Suprapubic skin (tissue), 4 donors: ENCODE results near the gene NFIA. TPM values are rescaled to one million over a fixed set of nuclear protein-coding genes. Genes with fewer than 3 reads are reported as not detected.

Experiments
- DNase-seq, 2 donors: peaks; one replicate each; pipeline ENCODE4 v3.0.0-alpha.2; 2019; ENCODE audit warnings: low spot score in 2 of 2
- H3K27ac ChIP-seq: fragments of 200-600 bp; sonication (generic); one replicate; pipeline ENCODE4 v1.5.1; 2019
- H3K27me3 ChIP-seq: fragments of 200-600 bp; sonication (generic); one replicate; pipeline ENCODE4 v1.5.1; 2019
- H3K36me3 ChIP-seq: fragments of 200-600 bp; sonication (generic); one replicate; pipeline ENCODE4 v1.5.1; 2019
- H3K4me1 ChIP-seq: fragments of 200-600 bp; sonication (generic); one replicate; pipeline ENCODE4 v1.5.1; 2019
- H3K4me3 ChIP-seq: fragments of 200-600 bp; sonication (generic); one replicate; pipeline ENCODE4 v1.5.1; 2019; ENCODE audit warnings: mild to moderate bottlenecking
- H3K9me3 ChIP-seq: fragments of 200-600 bp; sonication (generic); one replicate; pipeline ENCODE4 v1.5.1; 2019
- CTCF ChIP-seq, 2 donors: fragments of 200-600 bp in 1 of 2; fragments of 450-650 bp in 1 of 2; sonication (generic) in 1 of 2; IDR thresholded peaks; one replicate each; pipeline ENCODE4 v1.5.1; 2016 to 2019; ENCODE audit warnings: antibody characterized with exemption in 2 of 2, mild to moderate bottlenecking in 1 of 2, moderate library complexity in 1 of 2
- EP300 ChIP-seq: sonication (generic); formaldehyde crosslinking; IDR thresholded peaks from one replicate; pipeline ENCODE4 v1.6.1; 2017; ENCODE audit warnings: antibody characterized with exemption
- POLR2A ChIP-seq, 2 donors: fragments of 450-650 bp; IDR thresholded peaks; one replicate each; pipeline ENCODE4 v1.6.1; 2017; ENCODE audit warnings: antibody characterized with exemption in 2 of 2, mild to moderate bottlenecking in 2 of 2, moderate library complexity in 2 of 2
- POLR2AphosphoS5 ChIP-seq, 3 donors: sonication (generic); formaldehyde crosslinking; IDR thresholded peaks; one replicate each; pipeline ENCODE4 v1.6.1; 2017; ENCODE audit warnings: antibody characterized with exemption in 3 of 3
- WGBS: methylation state at CpG from one replicate; pipeline ENCODE4 v1.1.5; 2018; 5-methylcytosine and 5-hydroxymethylcytosine counted together
- total RNA-seq, 4 donors: library from RNA; depleted of rRNA; stranded (reverse); fragments of >200 nt; gene quantifications; one replicate each; pipeline ENCODE4 v1.1.0, GENCODE V29; 2016

The NFIA gene
- total RNA-seq, 4 donors from 2014 or later = 30.1 to 54.2 (median 48.2) TPM

- Histone ChIP-seq H3K36me3 (no peaks in the 10 kb centered on the region), H3K9me3 (no peaks in the 10 kb centered on the region), H3K4me1 (peaks cover 3% of the 10 kb centered on the region), H3K27me3 (no peaks in the 10 kb centered on the region), H3K27ac (no peak overlapping the region), H3K4me3 (no peak overlapping the region)
- 53% methylated on average over 5 of the region's 5 CpGs for WGBS
- TF ChIP-seq POLR2AphosphoS5 (IDR thresholded peaks at IDR 0.05) (no peak), EP300 (no peak), CTCF (IDR thresholded peaks at IDR 0.05) (no peak), POLR2A (IDR thresholded peaks at IDR 0.05) (no peak)
- no peak for DNase-seq
Observed at GRCh38 chr1:61330018-61330417, 247.7 kb downstream of the NFIA start.

GRCh38 chr1:61330571-61330970 lies 248.2 kb downstream of the NFIA start:
- no peak for TF ChIP-seq EP300
- no peak for TF ChIP-seq CTCF (IDR thresholded peaks at IDR 0.05)
- no peak for TF ChIP-seq POLR2A (IDR thresholded peaks at IDR 0.05)
- TF ChIP-seq POLR2AphosphoS5 (IDR thresholded peaks at IDR 0.05) = no peak
- Histone ChIP-seq H3K36me3 (no peaks in the 10 kb centered on the region), H3K27me3 (no peaks in the 10 kb centered on the region), H3K27ac (no peak overlapping the region), H3K4me1 (no peaks in the 10 kb centered on the region), H3K4me3 (no peak overlapping the region), H3K9me3 (no peaks in the 10 kb centered on the region)
- 92% methylated on average over 2 of the region's 2 CpGs for WGBS
- DNase-seq = no peak

- WGBS = 57% methylated on average over 1 of the region's 1 CpG
- DNase-seq = no peak
- TF ChIP-seq POLR2AphosphoS5 (IDR thresholded peaks at IDR 0.05) (no peak), POLR2A (IDR thresholded peaks at IDR 0.05) (no peak), EP300 (no peak), CTCF (IDR thresholded peaks at IDR 0.05) (no peak)
- peaks cover 11% of the 10 kb centered on the region for H3K4me1 ChIP-seq
- H3K4me3 ChIP-seq = no peak overlapping the region
- H3K27ac ChIP-seq = no peak overlapping the region
- H3K27me3 ChIP-seq = no peaks in the 10 kb centered on the region
- H3K36me3 ChIP-seq = no peaks in the 10 kb centered on the region
- no peaks in the 10 kb centered on the region for H3K9me3 ChIP-seq
Observed at GRCh38 chr1:61332196-61332753, 249.9 kb downstream of the NFIA start.

DNA sequence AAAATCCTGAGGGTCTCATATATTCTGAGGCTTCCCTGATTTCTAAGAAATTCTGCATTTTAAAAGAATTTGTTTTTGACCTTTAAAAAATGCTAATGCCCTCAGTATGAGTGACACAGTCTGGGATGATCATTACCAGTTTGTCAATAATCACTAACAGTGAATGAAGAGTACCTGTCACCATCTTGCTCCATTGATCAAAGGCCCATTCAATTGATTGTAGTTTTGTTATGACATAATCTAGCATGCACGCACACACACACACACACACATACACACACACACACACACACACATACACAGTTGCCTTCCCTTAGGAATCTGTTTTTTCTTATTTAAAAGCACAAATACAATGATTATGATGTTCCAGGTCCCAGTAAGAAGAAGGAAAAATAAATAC lies 250.4 kb downstream of the NFIA start:
- no peak overlapping the region for H3K27ac ChIP-seq
- no peaks in the 10 kb centered on the region for H3K9me3 ChIP-seq
- H3K27me3 ChIP-seq = no peaks in the 10 kb centered on the region
- TF ChIP-seq POLR2A (IDR thresholded peaks at IDR 0.05) (no peak), EP300 (no peak), CTCF (IDR thresholded peaks at IDR 0.05) (no peak), POLR2AphosphoS5 (IDR thresholded peaks at IDR 0.05) (no peak)
- H3K36me3 ChIP-seq = no peaks in the 10 kb centered on the region
- H3K4me3 ChIP-seq = no peak overlapping the region
- no peak for DNase-seq
- WGBS = 94% methylated on average over 1 of the region's 1 CpG
- H3K4me1 ChIP-seq = peaks cover 16% of the 10 kb centered on the region

- H3K27ac ChIP-seq = peak overlapping the region; percentile 89
- TF ChIP-seq CTCF (IDR thresholded peaks at IDR 0.05) (no peak), EP300 (no peak), POLR2AphosphoS5 (IDR thresholded peaks at IDR 0.05) (peak in 1 of 3 donors; percentile 79)
- DNase-seq = peak in 1 of 2 donors; percentile 89
Observed at GRCh38 chr1:61334718-61335589, 252.6 kb downstream of the NFIA start.

More at GRCh38 chr1:61334718-61335589, 252.6 kb downstream of the NFIA start:
- no peak overlapping the region for H3K4me3 ChIP-seq
- H3K36me3 ChIP-seq = no peaks in the 10 kb centered on the region
- no peaks in the 10 kb centered on the region for H3K9me3 ChIP-seq
- H3K4me1 ChIP-seq = peaks cover 33% of the 10 kb centered on the region
- H3K27me3 ChIP-seq = no peaks in the 10 kb centered on the region
- WGBS = 74% methylated on average over 14 of the region's 14 CpGs
